ENCODE measurements around the gene ASIC3.

ASIC3 gene

DNA sequence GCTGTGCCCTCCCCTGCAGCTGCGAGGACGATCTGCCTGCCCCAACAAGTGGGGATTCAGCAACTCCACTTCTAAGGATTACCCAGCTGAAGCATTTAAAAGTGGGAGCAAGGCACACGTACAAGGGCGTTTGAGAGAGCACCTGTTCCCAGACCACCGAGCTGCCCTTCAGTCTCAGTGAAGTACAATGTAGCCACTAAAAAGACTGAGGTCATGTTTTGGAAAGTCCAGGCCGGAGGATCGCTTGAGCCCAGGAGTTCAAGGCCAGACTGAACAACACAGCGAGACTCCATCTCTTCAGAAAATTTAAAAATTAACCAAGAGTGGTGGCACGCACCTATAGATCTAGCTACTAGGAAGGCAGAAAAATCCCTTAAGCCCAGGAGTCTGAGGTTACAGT lies 42.8 kb upstream of the ASIC3 start:
- H3K36me3 ChIP-seq (ENCODE audit: insufficient read depth, insufficient read length, low read length), result no peaks in the 10 kb centered on the region
- no peak overlapping the region for H3K9ac ChIP-seq (ENCODE audit: insufficient read length, low read depth)
- TF ChIP-seq YY1 (IDR thresholded peaks at IDR 0.05; ENCODE audit: insufficient read depth, insufficient read length) (no peak), ZNF274 (IDR thresholded peaks at IDR 0.05; ENCODE audit: low read depth, low read length) (no peak), SUZ12 (IDR thresholded peaks at IDR 0.05; ENCODE audit: extremely low read depth, insufficient read depth, insufficient read length) (no peak)
- peaks cover 16% of the 10 kb centered on the region for H3K4me1 ChIP-seq (ENCODE audit: insufficient read depth, insufficient read length)
- H3K9me3 ChIP-seq (ENCODE audit: insufficient read depth, low read length), result no peaks in the 10 kb centered on the region
- H3K27me3 ChIP-seq (ENCODE audit: insufficient read depth, insufficient read length), result no peaks in the 10 kb centered on the region
- no peak for DNase-seq (ENCODE audit: low read depth, low spot score)
- no peak overlapping the region for H3K4me3 ChIP-seq (ENCODE audit: insufficient read length, low read depth)

DNA sequence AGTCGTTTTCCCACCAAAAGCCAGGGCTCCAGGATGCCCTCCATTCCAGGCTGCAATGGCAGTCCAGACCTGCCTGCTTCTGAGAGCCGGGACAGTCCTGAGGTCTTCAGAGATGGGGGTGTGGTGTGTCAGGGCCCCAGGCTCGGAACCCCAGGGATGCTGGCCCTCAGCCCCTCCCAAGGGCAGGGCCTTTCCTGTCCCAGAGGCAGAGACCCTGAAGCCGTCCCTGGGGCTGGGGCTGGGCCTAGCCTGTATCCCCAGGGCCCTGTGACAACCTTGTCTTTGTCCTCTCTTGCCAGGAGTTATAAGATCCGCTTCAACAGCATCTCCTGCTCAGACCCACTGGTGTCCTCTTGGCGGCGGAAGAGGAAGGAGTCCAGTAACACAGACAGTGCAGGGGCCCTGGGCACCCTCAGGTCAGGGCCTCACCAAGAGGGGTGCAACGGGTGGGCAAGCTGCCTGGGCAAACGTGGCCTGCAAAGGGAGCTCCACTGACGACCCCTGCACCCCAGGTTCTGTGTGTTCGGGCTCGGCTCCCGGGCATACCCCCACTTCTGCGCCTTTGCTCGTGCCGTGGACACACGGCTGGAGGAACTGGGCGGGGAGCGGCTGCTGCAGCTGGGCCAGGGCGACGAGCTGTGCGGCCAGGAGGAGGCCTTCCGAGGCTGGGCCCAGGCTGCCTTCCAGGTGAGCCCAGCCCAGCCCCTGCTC lies 41.6 kb upstream of the ASIC3 start:
- no peak for TF ChIP-seq ZNF274 (IDR thresholded peaks at IDR 0.05; ENCODE audit: low read depth, low read length)
- no peak for TF ChIP-seq YY1 (IDR thresholded peaks at IDR 0.05; ENCODE audit: insufficient read depth, insufficient read length)
- no peak for TF ChIP-seq SUZ12 (IDR thresholded peaks at IDR 0.05; ENCODE audit: extremely low read depth, insufficient read depth, insufficient read length)
- Histone ChIP-seq H3K4me1 (ENCODE audit: insufficient read depth, insufficient read length) (peaks cover 16% of the 10 kb centered on the region), H3K9me3 (ENCODE audit: insufficient read depth, low read length) (no peaks in the 10 kb centered on the region), H3K36me3 (ENCODE audit: insufficient read depth, insufficient read length, low read length) (no peaks in the 10 kb centered on the region), H3K27me3 (ENCODE audit: insufficient read depth, insufficient read length) (no peaks in the 10 kb centered on the region), H3K4me3 (ENCODE audit: insufficient read length, low read depth) (no peak overlapping the region), H3K9ac (ENCODE audit: insufficient read length, low read depth) (peak overlapping the region; percentile 32)
- DNase-seq (ENCODE audit: low read depth, low spot score), result no peak

DNA sequence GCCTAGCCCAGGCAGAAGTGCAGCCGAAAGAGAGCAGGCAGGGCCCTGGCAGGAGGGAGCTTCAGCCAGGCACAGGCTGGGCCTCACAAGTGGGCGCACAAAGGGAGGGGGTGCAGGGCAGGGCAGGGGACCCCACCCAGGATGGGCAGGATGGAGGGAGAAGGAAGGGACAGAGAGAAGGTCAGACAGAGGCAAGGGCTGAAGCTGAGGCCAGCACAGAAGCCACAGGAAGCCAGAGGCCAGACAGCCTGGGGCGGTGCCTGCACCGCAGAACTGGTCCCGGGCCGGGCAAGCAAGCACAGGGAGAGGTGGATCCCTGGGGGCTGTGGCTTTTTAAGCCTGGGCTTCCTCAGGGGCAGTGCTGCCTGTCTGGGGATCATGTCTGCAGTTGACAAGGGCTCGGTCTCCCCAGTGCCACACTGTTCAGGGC lies 40.8 kb upstream of the ASIC3 start:
- H3K9me3 ChIP-seq (ENCODE audit: insufficient read depth, low read length), result no peaks in the 10 kb centered on the region
- H3K9ac ChIP-seq (ENCODE audit: insufficient read length, low read depth), result peak overlapping the region; percentile 50
- no peak overlapping the region for H3K4me3 ChIP-seq (ENCODE audit: insufficient read length, low read depth)
- H3K36me3 ChIP-seq (ENCODE audit: insufficient read depth, insufficient read length, low read length), result no peaks in the 10 kb centered on the region
- peaks cover 19% of the 10 kb centered on the region for H3K4me1 ChIP-seq (ENCODE audit: insufficient read depth, insufficient read length)
- TF ChIP-seq YY1 (IDR thresholded peaks at IDR 0.05; ENCODE audit: insufficient read depth, insufficient read length) (no peak), ZNF274 (IDR thresholded peaks at IDR 0.05; ENCODE audit: low read depth, low read length) (no peak), SUZ12 (IDR thresholded peaks at IDR 0.05; ENCODE audit: extremely low read depth, insufficient read depth, insufficient read length) (no peak)
- H3K27me3 ChIP-seq (ENCODE audit: insufficient read depth, insufficient read length), result no peaks in the 10 kb centered on the region
- DNase-seq (ENCODE audit: low read depth, low spot score), result no peak

DNA sequence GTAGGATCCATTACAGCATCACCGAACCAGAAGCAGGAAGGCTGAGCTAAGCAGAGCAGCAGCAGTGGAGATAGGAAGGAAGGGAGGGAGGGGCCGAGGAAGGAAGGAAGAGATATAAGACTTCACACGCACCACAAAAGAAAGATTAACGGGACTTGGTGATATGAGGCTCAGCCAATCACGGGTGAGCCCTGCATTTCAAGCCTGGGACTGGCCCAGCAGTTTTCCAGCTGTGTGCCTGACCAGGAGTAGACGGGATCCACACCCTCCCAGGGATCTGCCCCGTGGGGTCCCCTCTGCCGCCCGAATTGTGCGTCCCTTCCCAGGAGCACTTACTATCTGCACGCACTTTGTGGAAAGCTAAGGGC lies 40.2 kb upstream of the ASIC3 start:
- no peak for TF ChIP-seq ZNF274 (IDR thresholded peaks at IDR 0.05; ENCODE audit: low read depth, low read length)
- no peak for TF ChIP-seq SUZ12 (IDR thresholded peaks at IDR 0.05; ENCODE audit: extremely low read depth, insufficient read depth, insufficient read length)
- TF ChIP-seq YY1 (IDR thresholded peaks at IDR 0.05; ENCODE audit: insufficient read depth, insufficient read length), result no peak
- Histone ChIP-seq H3K4me1 (ENCODE audit: insufficient read depth, insufficient read length) (peaks cover 22% of the 10 kb centered on the region), H3K9me3 (ENCODE audit: insufficient read depth, low read length) (no peaks in the 10 kb centered on the region)

DNA sequence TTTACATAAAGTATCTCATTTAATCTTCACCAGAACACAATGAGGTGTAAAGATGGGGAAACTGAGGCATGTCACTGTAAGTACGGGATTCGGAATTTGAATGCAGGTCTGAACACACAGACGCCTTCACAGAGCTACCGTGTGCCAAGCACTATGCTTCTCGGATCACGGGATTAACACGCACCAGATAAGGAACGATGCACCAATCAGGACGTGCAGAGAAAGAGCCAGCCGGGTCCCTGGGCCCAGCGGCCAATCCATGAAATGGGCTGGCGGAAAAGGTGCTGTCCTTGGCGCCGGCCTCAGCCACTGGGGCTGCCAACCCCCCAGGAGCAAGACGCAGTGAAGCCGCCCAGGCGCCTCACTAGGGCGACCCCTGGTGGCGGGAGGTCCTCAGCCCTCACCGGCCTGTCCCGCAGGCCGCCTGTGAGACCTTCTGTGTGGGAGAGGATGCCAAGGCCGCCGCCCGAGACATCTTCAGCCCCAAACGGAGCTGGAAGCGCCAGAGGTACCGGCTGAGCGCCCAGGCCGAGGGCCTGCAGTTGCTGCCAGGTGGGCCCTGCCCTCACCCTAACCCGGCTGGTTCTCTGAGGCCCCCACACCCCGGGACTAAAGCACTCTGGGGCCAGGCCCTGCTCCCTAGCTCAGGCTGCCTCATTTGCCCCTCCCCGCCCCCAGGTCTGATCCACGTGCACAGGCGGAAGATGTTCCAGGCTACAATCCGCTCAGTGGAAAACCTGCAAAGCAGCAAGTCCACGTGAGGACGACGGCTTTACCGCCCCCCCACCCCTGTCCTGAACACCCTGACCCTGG lies 39.6 kb upstream of the ASIC3 start:
- H3K27me3 ChIP-seq (ENCODE audit: insufficient read depth, insufficient read length), result no peaks in the 10 kb centered on the region
- peaks cover 24% of the 10 kb centered on the region for H3K4me1 ChIP-seq (ENCODE audit: insufficient read depth, insufficient read length)
- H3K4me3 ChIP-seq (ENCODE audit: insufficient read length, low read depth), result no peak overlapping the region
- H3K9me3 ChIP-seq (ENCODE audit: insufficient read depth, low read length), result no peaks in the 10 kb centered on the region
- TF ChIP-seq YY1 (IDR thresholded peaks at IDR 0.05; ENCODE audit: insufficient read depth, insufficient read length) (no peak), SUZ12 (IDR thresholded peaks at IDR 0.05; ENCODE audit: extremely low read depth, insufficient read depth, insufficient read length) (no peak), ZNF274 (IDR thresholded peaks at IDR 0.05; ENCODE audit: low read depth, low read length) (no peak)
- no peak overlapping the region for H3K9ac ChIP-seq (ENCODE audit: insufficient read length, low read depth)
- DNase-seq (ENCODE audit: low read depth, low spot score), result no peak
- H3K36me3 ChIP-seq (ENCODE audit: insufficient read depth, insufficient read length, low read length), result no peaks in the 10 kb centered on the region

More for the DNA sequence above, 40.2 kb upstream of the ASIC3 start:
- Histone ChIP-seq H3K4me3 (ENCODE audit: insufficient read length, low read depth) (no peak overlapping the region), H3K9ac (ENCODE audit: insufficient read length, low read depth) (no peak overlapping the region), H3K27me3 (ENCODE audit: insufficient read depth, insufficient read length) (no peaks in the 10 kb centered on the region), H3K36me3 (ENCODE audit: insufficient read depth, insufficient read length, low read length) (no peaks in the 10 kb centered on the region)
- no peak for DNase-seq (ENCODE audit: low read depth, low spot score)

DNA sequence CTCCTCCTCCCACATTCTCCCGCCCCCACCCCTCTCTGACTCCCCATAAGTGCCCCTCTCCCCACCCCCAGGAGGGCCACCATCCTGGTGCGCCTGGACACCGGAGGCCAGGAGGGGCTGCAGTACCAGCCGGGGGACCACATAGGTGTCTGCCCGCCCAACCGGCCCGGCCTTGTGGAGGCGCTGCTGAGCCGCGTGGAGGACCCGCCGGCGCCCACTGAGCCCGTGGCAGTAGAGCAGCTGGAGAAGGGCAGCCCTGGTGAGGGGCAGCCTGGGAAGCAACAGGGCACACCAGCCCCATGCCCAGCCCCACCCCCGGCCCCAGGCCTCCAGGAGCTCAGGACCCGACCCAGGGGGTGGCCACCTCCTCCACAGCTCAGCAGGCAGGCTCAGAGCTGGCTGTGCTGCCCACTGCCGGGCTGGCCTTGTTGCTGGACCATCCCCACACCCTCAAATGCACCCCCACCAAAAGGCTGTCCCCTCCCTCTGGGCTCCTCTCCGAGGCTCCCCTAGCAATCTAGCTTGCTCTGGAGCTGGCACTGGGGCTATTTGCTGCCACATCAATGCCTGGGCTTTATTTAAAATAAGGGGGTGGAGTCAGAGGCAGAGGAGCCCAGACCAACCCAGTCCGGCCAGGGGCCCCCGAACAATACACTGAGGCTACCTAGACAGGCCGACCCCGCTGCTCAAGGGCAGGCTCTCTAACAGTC lies 38.8 kb upstream of the ASIC3 start:
- DNase-seq (ENCODE audit: low read depth, low spot score), result no peak
- TF ChIP-seq ZNF274 (IDR thresholded peaks at IDR 0.05; ENCODE audit: low read depth, low read length) (no peak), SUZ12 (IDR thresholded peaks at IDR 0.05; ENCODE audit: extremely low read depth, insufficient read depth, insufficient read length) (no peak), YY1 (IDR thresholded peaks at IDR 0.05; ENCODE audit: insufficient read depth, insufficient read length) (no peak)
- Histone ChIP-seq H3K36me3 (ENCODE audit: insufficient read depth, insufficient read length, low read length) (peaks cover 5% of the 10 kb centered on the region), H3K9me3 (ENCODE audit: insufficient read depth, low read length) (no peaks in the 10 kb centered on the region), H3K9ac (ENCODE audit: insufficient read length, low read depth) (peak overlapping the region; percentile 93), H3K4me3 (ENCODE audit: insufficient read length, low read depth) (peak overlapping the region; percentile 73), H3K27me3 (ENCODE audit: insufficient read depth, insufficient read length) (no peaks in the 10 kb centered on the region), H3K4me1 (ENCODE audit: insufficient read depth, insufficient read length) (peaks cover 27% of the 10 kb centered on the region)

DNA sequence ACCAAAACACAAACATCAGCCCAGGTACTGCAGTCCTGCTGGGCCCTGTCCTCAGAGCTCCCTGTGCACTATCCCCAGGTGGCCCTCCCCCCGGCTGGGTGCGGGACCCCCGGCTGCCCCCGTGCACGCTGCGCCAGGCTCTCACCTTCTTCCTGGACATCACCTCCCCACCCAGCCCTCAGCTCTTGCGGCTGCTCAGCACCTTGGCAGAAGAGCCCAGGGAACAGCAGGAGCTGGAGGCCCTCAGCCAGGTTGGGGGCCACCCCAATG lies 38.4 kb upstream of the ASIC3 start:
- Histone ChIP-seq H3K9me3 (ENCODE audit: insufficient read depth, low read length) (no peaks in the 10 kb centered on the region), H3K27me3 (ENCODE audit: insufficient read depth, insufficient read length) (no peaks in the 10 kb centered on the region), H3K36me3 (ENCODE audit: insufficient read depth, insufficient read length, low read length) (peaks cover 7% of the 10 kb centered on the region), H3K9ac (ENCODE audit: insufficient read length, low read depth) (peak overlapping the region; percentile 93), H3K4me3 (ENCODE audit: insufficient read length, low read depth) (peak overlapping the region; percentile 73), H3K4me1 (ENCODE audit: insufficient read depth, insufficient read length) (peaks cover 27% of the 10 kb centered on the region)
- no peak for DNase-seq (ENCODE audit: low read depth, low spot score)
- TF ChIP-seq SUZ12 (IDR thresholded peaks at IDR 0.05; ENCODE audit: extremely low read depth, insufficient read depth, insufficient read length) (no peak), YY1 (IDR thresholded peaks at IDR 0.05; ENCODE audit: insufficient read depth, insufficient read length) (no peak), ZNF274 (IDR thresholded peaks at IDR 0.05; ENCODE audit: low read depth, low read length) (no peak)

All from NT2/D1 (cell line).